Cortex of kidney (tissue), 1 donor: ENCODE measurements around the gene SMIM21.

ENCODE experiments used
- DNase-seq: peaks from one replicate; lab custom pipeline; 2025; lab: John Stamatoyannopoulos, UW

SMIM21 gene

DNA sequence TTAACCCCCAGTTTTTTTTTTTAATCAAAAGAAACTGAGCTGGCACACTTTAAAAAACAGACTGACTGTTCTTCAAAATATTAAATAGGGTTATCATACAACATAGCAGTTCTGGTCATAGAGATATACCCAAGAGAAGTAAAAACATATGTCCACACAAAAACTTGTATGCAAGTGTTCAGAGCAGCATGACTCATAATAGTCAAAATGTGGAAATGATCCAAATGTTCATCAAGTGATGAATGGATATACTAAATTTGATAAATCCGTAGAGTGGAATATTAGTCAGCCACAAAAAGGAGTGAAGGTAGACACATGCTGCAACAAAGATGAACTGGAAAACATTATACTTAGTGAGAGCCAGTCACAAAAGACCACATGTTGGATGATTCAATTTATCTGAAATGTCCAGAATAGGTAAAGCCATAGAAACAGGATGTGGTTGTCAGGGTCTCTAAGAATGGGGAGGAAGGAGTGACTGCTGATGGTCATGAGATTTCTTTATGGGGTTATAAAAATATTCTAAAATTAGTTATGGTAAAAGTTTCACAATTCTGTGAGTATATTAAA lies 5.1 kb downstream of the SMIM21 start:
- no peak for DNase-seq

DNA sequence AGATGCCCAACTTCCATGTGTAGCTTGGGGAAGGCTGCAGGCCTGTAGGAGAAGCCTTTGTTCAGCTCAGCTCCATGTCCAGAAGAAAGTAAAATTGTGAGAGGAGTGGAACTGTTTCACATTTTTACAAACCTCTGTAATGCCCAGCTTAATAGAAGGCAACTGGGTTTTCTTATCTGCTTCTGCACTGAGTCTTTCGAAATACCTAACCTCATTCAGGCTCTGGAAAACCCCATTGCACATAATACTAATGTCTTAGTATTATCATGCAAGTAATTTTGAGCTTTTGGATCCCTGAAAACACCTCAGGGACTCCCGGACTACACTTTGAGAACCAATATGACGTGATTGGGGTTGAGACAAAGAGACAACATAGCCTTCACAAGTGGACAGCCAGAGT lies 5.8 kb downstream of the SMIM21 start:
- no peak for DNase-seq

DNA sequence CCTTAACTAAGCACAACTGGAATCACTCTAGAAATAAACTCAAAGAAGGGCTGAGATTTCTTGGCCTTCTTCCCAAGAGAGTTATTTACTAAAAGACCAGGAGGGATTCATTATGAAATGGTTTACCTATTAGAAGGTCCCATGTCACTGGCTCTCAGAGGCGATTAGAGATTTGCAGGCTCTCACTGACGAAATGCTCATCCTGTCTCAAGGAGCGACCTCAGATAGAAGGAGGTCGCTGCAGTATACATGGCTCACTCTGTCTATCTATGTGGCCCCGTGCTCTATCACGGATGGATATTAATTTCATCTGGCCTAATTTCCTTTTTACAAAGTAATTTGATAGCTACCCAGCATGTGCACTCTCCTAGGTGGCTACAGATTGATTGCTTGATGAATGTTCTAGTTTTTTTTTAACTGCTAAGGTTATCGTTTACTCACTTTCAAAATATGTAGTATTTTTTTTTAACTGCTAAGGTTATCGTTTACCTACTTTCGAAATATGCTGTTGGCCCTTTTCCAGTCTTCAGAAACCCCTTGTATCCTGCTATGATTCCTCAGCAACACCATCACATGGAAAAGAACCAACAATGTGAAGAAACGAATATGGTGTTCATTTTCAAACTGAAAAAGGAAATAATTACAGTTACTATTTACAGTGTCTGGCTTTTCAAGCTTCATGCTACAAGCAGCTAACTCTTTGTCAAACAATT lies 9.1 kb downstream of the SMIM21 start:
- no peak for DNase-seq

DNA sequence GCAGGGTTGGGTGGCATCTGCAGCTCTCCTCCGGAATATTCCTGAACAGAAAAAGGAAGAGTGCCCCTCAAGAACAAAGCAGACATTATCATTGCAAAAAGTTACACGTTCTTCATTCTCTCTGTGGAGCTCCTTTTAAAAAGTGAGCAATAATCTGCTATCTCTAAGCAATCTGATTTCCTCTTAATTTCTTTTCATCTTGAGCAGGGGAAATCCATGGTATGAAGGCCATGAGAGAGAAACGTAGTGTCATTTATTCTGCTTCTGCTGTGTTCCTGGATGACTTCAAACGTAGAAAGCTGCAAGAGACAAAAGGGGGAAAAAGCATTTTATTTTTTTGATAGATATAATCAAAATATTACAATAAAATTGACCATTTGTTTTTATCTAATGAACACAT lies 16.9 kb downstream of the SMIM21 start:
- DNase-seq = no peak

DNA sequence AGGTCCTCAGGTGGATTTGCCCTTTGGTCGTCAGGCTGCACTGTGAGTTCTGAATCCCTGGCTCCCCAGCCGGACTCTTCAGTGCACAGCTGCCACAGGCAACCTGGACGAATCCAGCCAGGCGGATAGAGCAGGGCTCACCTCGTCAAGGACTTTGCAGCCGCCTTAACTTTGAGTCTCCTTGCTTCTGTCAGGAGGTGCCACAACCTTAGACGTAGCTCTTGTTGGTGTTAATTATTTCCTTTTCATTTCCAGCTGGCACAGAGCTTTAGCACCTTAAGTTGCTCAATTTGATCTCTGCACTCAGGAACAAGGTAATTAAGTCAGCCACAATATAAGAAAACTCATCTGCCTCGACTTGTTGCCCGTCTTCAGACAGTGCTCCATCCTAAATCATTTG lies 17.7 kb downstream of the SMIM21 start:
- DNase-seq = no peak

DNA sequence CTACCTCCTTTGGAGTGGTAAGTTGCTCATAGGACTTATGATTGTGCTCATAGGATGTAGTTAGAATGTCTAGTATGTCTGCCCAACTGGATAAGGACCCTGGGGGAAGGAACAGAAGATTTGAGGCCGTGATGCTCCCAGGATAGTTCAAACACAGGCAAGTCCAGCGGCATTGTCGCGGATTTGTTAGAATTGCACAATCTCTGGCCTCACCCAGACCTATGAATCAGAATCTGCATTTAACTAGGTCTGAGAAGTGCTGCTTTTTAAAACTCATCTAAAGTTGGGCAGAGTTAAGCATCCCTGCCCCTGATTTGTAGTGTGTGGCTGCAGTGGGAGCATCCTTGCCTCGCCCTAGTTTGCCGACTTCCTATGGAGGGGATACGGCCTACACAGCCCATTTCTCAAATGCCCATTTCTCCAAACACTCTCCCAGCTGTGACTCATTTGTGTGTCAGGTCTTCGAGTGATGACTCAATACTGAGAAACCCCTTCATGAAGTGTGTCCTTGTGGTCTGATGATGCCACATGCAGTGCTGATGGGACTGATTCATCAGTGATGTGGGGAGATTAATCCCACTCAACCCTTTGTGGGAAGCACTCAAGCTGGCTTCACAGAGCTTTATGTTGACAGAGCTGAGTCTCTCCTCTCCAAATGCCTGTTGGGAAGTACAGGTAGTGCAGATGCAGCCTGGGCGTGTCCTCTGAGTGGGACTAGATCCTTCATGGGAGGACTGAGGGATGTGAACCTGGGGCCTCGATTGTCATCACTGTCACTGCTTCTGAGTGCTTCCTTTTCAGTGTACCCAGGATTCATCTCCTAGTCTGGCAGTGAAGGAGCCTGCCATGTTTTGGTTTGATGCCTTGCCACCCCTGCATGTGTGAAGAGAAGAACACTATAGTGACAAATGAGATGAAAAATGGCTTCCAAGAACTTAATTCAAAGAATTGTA lies 18.7 kb downstream of the SMIM21 start:
- DNase-seq = no peak

DNA sequence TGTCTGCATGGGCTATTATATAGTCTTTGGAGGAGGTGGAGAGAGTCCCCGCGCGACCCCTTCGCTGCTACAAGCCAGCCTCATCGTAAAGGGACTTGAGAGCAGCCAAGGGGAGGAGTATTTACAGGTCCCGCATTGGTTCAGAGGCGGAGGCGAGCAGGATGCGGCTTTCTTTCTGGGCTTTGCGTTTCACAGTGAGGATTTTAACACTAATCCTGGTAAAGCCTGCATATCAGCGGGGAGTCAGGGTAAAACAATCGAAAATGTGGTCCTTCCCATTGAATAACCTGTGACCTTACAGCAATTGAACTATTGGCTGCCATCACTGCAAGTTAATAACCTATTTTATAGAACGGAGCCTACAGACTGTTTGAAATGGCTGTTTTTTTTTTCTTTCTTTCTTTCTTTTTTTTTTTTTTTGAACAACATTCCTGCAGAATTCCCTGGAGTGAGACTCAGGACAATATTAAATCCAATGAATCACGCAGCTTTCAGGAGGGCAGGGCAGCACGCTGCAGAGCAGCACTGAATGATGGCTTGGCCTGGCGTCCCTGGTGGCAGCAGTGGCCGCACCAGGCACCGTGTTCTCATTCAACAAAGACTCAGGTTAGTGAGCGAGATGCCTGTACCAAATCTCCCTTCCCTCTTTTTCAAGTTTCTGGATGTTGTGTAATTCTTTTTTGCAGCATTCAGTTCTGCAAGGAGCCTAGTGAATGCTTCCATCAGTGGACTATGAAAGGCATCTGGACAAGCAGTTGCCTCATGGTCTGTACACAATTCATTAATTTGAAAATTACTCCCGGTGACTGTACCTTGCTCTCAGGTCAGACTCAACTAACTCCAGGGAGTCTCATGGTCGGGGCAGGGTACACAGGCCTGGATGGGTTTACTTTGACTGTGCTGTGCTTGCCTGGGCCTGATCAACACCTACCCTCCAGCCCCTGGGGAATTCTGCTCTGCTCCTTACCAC lies 19.8 kb downstream of the SMIM21 start:
- DNase-seq = no peak

DNA sequence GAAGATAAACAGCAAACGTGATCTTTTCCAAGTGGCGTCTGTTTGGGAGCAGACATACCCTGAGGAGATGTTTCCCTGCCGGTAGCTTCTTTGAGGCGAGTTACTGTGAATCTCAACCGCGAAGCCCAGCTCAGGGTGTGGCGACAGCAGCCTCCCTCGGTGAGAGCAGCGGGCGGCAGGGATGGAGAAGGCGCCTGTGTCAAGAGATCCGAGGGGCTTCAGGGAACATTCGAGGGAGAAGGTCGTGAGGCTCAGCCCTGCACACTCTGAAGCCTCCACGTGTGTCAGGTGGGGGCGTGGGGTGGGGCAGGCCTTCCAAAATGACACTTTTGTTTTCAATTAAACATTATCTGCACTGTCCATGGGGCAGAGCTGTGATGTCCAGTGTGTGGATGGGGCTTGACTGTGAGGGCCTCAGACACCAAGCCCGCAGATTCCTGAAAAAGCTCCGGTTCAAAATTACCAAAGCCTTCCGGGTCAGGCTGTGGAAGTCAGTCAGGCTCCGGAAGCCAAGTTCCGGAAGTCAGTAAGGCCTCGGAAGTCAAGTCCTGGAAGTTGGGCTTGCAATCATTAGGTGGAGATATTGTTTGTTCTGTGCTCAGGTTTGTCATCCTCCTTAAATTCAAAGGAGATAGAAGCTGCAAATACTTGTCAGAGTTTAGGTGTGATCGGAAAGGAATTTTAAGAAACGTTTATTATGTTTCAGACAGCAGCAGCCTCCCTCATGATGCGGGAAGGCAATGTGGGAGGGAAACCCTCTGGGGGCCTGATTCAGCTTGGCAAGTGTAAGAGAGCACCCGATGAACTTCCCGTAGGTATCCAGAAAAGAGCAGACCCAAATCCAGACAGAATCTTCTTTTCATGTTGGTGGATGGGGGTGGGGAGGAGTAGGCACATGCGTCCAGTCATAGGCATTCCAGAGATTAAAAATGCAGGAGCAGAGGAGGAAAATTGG lies 20.7 kb downstream of the SMIM21 start:
- DNase-seq = no peak

DNA sequence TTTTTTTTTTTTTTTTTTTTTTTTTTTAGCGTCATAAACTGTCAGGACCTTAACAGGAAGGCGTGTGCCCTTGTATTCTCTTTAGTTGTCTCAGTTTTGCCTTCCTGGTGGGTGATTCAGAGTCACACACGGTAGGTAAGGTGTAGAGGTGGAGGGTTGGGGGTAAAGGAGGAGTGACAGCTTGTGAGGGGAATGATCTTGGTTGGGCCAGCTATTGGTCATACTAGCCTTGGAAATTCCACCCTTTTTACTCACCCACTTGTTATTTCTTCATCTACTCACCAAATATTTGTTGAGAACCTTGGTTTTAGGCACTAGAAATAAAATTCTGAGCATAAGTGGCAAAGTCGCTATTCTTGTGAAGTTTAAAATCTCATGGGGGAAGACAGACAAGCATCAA lies 22.2 kb downstream of the SMIM21 start:
- DNase-seq = no peak

DNA sequence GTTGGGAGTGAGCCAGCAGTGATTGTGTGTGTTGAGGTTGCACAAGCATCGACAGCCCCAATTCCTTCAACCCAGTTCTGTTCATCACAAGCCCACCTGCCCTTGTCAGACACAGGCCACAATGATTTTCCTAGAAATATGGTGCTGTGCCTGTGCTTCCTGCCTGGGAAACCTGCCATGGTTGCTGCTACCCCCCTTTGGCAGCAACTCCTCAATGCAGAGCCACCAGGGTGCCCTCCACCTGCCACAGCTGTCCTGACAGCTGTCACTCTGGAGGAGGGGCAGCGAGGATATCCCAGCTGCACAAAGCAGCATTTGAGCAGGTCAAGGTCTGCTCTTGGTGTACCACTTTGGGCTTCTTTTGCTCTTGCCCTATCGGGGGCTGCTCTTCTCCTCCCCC lies 27.1 kb downstream of the SMIM21 start:
- no peak for DNase-seq

DNA sequence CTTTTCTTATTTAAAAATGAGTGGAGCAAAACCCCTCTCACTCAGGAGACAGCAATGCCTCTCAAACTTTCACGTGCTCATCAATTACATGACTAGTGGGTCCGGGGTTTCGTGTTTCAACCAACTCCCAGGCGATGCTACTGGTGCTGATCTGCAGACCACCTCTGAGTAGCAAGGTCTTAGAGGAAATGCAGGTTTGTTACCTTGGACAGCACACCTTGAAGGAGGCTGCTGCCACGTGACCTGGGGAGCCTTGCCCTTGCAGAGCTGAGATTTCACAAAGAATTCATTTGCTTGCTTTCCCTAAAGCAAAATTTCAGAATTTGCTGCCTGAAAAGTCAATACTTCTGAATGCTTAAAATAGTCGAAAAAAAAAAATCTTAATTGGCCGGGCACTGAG lies 32.4 kb downstream of the SMIM21 start:
- DNase-seq = no peak

DNA sequence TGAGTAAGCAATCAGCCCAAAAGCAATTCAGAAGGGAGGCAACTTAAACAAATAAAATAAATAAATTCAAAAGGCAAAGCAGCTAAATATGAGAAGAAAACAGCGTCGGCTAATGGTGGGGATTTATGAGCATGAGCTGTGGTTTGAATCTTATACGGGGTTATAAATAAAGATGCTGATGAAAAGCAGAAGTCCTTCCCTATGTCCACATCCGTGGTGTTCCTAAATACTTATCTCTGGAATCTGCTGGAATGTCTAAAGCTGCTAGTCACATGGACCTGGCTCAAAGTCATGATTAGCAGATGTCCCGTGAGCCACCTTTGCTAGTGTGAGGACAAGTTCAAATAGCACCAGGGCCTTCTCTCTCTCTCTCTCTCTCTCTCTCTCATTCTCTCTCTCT lies 33.8 kb downstream of the SMIM21 start:
- DNase-seq = no peak

DNA sequence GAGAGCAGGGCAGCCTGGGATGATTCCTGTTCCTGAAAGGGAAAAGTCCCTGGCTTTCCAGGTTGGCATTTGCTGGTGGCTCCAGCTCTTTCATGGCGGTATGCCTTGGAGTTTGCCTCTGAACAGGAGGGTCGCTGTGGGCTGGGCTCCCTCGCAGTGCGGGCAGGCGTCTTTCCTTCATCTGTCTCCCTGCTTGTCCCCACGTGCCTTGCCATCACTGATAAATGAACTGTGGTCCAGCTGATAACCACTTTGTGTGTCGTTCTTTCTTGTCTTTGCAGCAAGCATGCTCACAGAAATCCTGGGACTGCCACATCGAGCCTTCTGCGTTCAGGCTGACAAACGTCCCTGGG lies 35.3 kb downstream of the SMIM21 start:
- DNase-seq = no peak

DNA sequence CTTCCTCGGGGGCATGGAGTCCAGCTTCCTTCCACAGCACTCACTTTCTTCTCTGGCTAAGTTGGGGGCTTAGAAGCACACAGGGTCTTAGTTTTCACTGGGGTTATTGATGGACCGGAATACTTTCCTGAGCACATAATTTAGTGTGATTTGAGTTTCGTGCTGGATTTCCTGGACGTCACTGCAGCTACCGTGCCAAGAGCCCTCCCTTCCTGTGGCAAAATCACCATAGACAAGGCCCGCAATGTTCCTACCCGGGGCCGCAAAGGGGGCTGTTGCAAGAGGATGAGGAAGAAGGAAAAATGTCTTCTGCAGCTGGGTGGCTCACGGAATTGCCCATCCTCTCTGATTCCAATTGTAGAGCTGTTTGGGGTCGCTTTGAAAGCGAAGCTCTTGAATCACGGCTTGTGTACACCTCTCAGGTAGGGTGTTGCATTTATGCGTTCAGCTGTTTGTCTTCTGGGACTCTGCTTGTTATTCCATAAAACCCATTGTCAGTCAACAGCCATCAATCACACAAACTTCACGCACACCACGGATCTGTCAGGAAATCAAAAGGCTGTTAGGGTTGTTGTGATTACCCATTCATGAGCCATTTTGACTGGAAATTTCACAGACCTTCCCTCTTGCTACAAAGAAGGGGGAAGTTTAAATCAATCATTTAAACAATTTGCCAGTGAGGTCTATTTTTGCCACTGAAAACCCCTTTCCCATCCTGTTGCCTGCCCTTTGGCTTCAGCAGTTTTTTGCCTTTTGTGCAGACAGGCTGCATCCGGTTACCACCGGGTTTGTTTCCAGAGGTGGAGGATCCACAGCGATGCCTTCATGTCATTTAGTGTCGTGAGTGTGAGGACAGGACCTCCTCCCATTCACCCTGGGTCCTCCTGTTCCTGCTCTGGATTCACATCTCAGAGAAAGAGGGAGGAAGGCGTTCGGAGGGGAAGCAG lies 36.0 kb downstream of the SMIM21 start:
- no peak for DNase-seq

DNA sequence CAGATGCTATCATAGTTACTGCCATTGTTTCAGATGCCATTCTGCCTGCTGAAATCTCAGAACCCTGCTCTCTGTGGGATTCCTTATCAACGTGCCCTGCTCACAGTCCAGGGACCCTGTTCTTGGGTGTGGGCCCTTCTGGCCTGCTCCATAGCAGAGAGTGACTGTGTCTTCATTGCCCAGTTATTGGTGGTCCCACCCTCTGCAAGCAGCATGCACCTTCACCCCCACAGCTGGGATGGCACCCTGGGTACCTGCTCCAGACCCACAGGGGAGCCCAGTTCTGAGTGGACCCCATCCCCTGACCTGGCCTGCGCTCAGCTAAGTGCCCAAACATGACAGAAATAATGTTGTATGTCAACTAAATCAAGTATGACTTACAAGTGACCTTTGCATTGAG lies 36.6 kb downstream of the SMIM21 start:
- no peak for DNase-seq

DNA sequence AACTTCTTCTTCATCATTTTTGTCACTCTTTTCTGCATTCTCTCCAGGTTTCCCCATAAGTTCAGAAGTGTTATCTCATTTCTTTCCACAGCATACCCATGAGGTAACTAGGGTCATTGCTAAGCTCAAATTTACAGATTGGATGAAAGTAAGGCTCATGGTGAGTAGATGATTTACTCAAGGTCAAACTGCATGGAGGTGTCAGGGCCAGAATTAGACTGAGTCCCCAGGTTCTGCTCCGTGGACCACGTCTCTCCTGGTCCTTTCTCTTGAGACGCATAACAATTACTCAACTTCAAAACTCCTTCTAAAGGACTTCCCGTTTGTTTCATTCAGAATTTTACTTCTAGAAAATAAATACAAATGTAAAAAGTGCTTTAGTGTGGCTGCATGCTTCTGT lies 43.4 kb downstream of the SMIM21 start:
- no peak for DNase-seq

DNA sequence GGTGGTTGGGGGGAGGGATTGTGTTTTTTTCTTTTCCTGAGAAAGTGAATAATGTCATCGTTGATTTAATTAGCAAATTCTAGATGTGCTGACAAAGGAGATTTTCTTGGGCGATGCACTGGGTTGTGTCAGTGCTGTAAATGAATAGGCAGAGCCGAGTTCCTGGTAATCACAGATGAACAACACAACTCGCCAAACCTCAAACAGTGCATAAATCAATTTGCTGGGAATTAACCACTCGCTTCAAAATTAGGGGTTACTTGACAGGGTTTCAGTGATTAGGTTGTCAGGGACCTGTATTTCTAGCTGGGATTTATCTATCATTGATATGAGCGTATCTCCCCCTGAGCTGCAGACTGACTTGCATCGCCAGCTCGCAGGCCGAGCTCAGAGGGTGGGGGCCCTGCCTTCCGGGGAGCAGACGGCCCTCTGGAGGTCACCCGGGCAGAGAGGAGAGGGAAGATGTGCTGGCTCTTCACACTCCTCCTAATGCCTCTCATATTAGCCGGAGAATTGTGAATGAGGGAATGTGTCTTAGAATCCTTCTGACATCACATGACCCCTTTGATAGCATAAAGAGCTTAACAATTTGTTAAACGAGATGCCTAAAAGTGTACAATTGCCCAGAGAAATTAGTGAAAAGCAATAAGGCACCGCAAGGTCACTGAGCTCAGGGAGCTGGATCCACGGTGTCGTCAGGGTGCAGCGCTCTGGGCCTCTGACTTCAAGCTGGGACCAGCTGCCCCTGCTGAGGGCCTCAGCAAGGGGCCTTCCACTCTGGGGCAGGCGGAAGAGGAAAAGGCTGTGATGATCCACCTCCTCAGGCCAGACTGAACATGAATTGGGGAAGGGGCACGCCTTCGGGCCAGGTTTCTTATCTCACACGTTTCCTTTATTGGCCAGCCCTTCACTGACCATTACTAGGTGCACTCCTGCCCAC lies 48.9 kb downstream of the SMIM21 start:
- no peak for DNase-seq

DNA sequence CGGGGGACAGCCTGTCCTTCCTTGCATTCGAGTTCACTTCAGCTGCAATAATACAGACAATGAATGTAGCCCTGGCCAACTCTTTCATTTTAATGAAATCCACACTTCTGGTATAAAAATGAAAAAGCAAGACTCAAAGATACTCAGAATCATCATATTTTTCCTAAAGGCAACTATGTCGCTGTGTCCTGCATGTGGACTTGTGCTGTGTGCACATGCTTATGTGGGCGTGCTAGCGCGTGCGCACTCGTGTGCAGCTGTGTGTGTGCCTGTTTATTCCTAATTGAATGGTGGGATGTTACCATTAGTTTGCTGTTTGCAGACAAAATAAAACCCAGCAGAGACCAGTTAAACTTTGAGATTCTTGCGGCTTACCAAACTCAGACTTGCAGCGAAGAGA lies 49.6 kb downstream of the SMIM21 start:
- DNase-seq = no peak

DNA sequence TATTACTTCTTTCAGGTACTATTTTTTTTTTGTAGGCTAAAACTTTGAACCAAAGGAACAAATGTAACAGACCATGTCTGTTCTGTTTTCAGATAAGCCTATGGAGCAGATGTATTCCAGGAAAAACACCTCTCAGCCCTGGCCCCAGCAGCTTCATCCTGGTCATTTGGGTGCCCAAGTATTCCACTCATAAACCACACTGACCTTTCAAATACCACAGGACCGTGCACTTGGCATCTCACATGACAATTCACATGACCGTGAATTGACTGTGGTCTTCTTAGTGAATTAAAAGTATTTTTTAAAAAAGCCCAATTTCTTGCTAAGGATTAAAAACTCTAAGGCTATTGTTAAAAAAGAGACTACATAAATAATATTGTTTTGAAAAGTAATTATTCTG lies 50.2 kb downstream of the SMIM21 start:
- DNase-seq = no peak
